OCI-LY7 (cell line): Measurements from ENCODE around the gene PRELID2.

Experiments used
- EZH2phosphoT487 ChIP-seq: fragments of 200-600 bp; sonication (generic); IDR thresholded peaks from 2 replicates; pipeline ENCODE4 v1.6.1; 2018; ENCODE audit warnings: low read depth, borderline replicate concordance, mild to moderate bottlenecking, mixed run types, antibody characterized with exemption, low read length, moderate library complexity, mixed read lengths
- TF ChIP-seq, protein P1 (sequence below): fragments of 200-600 bp; sonication (generic); conservative IDR thresholded peaks from 2 replicates; pipeline ENCODE4 v1.5.1; 2014; ENCODE audit warnings: mild to moderate bottlenecking, antibody characterized with exemption, low read length, moderate library complexity, mixed read lengths

DNA sequence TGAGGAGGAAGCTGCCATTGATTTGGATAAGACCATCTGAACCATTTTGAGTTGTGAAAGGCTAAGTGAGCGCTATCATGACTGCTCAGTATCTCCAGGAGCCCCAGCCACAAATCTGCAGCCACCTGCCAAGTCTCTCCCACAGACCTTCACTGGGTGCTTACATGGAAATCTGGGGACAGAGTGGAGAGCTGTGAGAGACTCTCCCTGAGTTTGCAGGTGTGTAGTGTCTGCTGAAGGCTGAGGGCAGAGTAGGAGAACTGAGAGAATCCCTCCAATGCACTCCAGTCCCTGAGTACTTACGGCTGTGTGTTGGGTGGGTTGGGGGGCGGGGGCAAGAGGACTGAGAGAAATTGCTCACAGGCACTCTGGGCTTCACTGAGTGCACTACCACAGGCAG is 123.7 kb downstream of the PRELID2 start:
- TF ChIP-seq, protein P1, sequence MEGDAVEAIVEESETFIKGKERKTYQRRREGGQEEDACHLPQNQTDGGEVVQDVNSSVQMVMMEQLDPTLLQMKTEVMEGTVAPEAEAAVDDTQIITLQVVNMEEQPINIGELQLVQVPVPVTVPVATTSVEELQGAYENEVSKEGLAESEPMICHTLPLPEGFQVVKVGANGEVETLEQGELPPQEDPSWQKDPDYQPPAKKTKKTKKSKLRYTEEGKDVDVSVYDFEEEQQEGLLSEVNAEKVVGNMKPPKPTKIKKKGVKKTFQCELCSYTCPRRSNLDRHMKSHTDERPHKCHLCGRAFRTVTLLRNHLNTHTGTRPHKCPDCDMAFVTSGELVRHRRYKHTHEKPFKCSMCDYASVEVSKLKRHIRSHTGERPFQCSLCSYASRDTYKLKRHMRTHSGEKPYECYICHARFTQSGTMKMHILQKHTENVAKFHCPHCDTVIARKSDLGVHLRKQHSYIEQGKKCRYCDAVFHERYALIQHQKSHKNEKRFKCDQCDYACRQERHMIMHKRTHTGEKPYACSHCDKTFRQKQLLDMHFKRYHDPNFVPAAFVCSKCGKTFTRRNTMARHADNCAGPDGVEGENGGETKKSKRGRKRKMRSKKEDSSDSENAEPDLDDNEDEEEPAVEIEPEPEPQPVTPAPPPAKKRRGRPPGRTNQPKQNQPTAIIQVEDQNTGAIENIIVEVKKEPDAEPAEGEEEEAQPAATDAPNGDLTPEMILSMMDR: no peak
- TF ChIP-seq EZH2phosphoT487: no peak
